Measurements from ENCODE around the gene SLC6A11. TPM values are rescaled to one million over a fixed set of nuclear protein-coding genes. Genes with fewer than 3 reads are reported as not detected.

Gene SLC6A11
- total RNA-seq, 2 experiments from 2014 or later, result not detected

DNA sequence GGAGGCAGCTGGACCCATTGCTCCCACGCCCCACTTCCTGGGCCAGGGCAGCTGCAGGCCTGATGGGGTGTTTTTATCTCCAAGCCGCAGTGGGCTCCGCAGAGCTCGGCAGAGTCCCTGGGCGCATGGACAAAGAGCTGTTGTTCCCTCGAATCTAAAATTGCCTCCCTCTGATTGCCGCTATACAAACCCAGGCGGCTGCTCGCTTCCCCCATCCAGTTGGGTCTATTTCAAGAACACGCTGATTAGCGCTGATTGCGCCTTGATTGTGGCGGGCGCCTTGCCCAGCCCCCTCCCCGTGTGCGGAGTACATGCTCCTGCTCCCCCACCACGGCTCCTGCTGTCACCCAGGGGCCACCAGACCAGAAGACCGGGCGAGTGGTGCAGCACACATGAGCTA lies 133.2 kb downstream of the SLC6A11 start:
- CTCF ChIA-PET, result no interaction called here
- Mint-ChIP-seq H3K9me3 (no peaks in the 10 kb centered on the region), H3K27me3 (peaks cover 16% of the 10 kb centered on the region), H3K27ac (no peak overlapping the region), H3K4me3 (no peak overlapping the region), H3K4me1 (ENCODE audit: low read depth) (no peaks in the 10 kb centered on the region), H3K36me3 (ENCODE audit: low read depth) (no peaks in the 10 kb centered on the region)
- no peak for ATAC-seq (ENCODE audit: poor library complexity)
- Histone ChIP-seq H3K4me3 (ENCODE audit: low read length) (no peak overlapping the region), H3K27me3 (ENCODE audit: control insufficient read depth in 1 of 2, insufficient read depth in 2 of 2, low read length in 2 of 2) (peaks cover 0 to 4% of the 10 kb centered on the region in 2 experiments), H3K36me3 (ENCODE audit: insufficient read depth, low read length) (no peaks in the 10 kb centered on the region), H3K27ac (ENCODE audit: low read depth in 1 of 2, low read length in 2 of 2) (no peak overlapping the region), H3K9me3 (ENCODE audit: control insufficient read depth in 1 of 2, insufficient read depth in 1 of 2, low read length in 2 of 2) (no peaks in the 10 kb centered on the region), H3K4me1 (ENCODE audit: insufficient read depth, low read length) (no peaks in the 10 kb centered on the region)
- intact Hi-C loops (cut with DNase I, micrococcal nuclease), result loop anchor here (5.0 kb wide), 2 partner anchors 393 to 703 kb away; no protein-coding TSS in a partner anchor
- POLR2A ChIA-PET, result no interaction called here
- TF ChIP-seq, protein P1, sequence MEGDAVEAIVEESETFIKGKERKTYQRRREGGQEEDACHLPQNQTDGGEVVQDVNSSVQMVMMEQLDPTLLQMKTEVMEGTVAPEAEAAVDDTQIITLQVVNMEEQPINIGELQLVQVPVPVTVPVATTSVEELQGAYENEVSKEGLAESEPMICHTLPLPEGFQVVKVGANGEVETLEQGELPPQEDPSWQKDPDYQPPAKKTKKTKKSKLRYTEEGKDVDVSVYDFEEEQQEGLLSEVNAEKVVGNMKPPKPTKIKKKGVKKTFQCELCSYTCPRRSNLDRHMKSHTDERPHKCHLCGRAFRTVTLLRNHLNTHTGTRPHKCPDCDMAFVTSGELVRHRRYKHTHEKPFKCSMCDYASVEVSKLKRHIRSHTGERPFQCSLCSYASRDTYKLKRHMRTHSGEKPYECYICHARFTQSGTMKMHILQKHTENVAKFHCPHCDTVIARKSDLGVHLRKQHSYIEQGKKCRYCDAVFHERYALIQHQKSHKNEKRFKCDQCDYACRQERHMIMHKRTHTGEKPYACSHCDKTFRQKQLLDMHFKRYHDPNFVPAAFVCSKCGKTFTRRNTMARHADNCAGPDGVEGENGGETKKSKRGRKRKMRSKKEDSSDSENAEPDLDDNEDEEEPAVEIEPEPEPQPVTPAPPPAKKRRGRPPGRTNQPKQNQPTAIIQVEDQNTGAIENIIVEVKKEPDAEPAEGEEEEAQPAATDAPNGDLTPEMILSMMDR (IDR thresholded peaks at IDR 0.05), result no peak
- no peak for DNase-seq

DNA sequence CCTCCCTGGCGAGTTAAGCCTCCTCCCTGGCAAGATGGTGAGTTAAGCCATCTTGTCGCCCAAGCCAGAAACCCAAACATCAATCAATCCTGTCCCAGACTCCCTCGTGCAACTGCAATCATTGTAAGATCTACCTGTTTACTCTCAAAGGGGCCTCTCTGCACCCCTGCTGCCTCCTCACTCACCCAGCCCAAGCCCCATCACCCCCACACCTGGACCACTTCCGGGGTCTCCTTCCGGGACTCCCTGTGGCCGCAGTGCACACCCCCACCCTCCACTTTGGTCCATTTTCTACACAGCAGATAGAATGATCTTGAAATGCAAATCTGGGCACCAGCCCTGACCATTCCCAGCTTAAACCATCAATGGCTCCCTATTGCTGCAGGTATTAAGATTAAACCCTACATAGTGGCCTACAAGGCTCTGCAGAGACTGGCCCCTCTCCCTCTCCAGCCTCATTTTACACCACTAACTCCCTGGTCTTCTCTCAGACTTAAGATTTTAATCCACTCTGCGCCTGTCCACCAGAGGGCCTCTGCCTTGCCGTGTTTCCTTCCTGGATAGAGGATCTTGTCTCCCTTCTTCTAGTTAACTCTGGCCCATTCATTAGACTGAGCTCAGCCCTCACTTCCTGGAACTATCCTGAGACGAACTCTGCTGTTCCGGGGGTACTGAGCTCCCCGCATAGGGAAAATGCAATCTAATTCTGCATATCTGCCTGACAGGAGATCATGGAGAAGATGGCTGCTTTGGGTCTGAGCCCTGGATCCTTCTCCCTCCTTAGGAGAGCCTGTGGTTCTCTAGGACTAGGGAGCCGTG lies 134.7 kb downstream of the SLC6A11 start:
- Mint-ChIP-seq H3K36me3 (ENCODE audit: low read depth) (no peaks in the 10 kb centered on the region), H3K4me1 (ENCODE audit: low read depth) (no peaks in the 10 kb centered on the region), H3K27me3 (peaks cover 13% of the 10 kb centered on the region), H3K27ac (no peak overlapping the region), H3K9me3 (no peaks in the 10 kb centered on the region), H3K4me3 (no peak overlapping the region)
- Histone ChIP-seq H3K27ac (ENCODE audit: low read depth in 1 of 2, low read length in 2 of 2) (no peak overlapping the region), H3K4me3 (ENCODE audit: low read length) (no peak overlapping the region), H3K27me3 (ENCODE audit: control insufficient read depth in 1 of 2, insufficient read depth in 2 of 2, low read length in 2 of 2) (peaks cover 0 to 4% of the 10 kb centered on the region in 2 experiments), H3K4me1 (ENCODE audit: insufficient read depth, low read length) (no peaks in the 10 kb centered on the region), H3K9me3 (ENCODE audit: control insufficient read depth in 1 of 2, insufficient read depth in 1 of 2, low read length in 2 of 2) (no peaks in the 10 kb centered on the region), H3K36me3 (ENCODE audit: insufficient read depth, low read length) (no peaks in the 10 kb centered on the region)
- intact Hi-C loops (cut with DNase I, micrococcal nuclease), result no loop called here
- ChIA-PET CTCF (no interaction called here), POLR2A (no interaction called here)
- no peak for ATAC-seq (ENCODE audit: poor library complexity)
- TF ChIP-seq, protein P1 (IDR thresholded peaks at IDR 0.05), result no peak
- no peak for DNase-seq

DNA sequence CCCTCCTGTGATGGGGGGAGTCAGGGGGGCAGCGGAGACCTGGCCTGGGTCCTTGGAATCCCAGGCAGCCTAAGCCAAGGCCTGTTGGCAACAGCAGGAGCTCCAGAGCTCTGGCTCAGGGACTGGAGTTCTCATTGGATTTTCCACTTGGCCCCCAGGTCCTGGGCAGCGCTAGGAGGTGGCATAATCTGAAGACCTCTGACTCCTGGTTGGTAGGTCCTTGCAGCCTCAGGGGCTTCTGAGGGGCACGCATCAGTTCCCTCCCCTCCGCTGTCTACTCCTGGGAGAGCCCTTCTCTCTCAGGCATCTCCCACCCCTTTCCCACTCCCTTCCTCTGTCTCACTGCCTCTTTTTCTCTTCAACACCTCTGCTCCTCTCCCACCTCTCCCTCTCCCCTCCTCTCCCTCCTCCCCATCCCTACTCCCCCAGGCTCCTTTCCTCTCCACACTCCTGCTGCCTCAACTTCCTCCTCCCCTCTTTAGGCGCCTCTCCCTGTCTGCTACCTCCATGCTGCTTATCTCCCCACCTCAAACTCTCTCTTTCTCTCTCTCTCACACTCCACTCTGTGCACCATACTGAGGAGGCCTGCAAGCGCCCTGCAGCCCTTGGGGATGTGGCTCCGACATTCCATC lies 135.4 kb downstream of the SLC6A11 start:
- Histone ChIP-seq H3K27ac (ENCODE audit: low read depth in 1 of 2, low read length in 2 of 2) (no peak overlapping the region), H3K4me1 (ENCODE audit: insufficient read depth, low read length) (no peaks in the 10 kb centered on the region), H3K36me3 (ENCODE audit: insufficient read depth, low read length) (no peaks in the 10 kb centered on the region), H3K9me3 (ENCODE audit: control insufficient read depth in 1 of 2, insufficient read depth in 1 of 2, low read length in 2 of 2) (no peaks in the 10 kb centered on the region), H3K4me3 (ENCODE audit: low read length) (no peak overlapping the region), H3K27me3 (ENCODE audit: control insufficient read depth in 1 of 2, insufficient read depth in 2 of 2, low read length in 2 of 2) (peaks cover 0 to 4% of the 10 kb centered on the region in 2 experiments)
- intact Hi-C loops (cut with DNase I, micrococcal nuclease), result no loop called here
- ATAC-seq (ENCODE audit: poor library complexity) (no peak), DNase-seq (no peak)
- Mint-ChIP-seq H3K4me3 (no peak overlapping the region), H3K4me1 (ENCODE audit: low read depth) (no peaks in the 10 kb centered on the region), H3K27ac (no peak overlapping the region), H3K9me3 (no peaks in the 10 kb centered on the region), H3K27me3 (peaks cover 17% of the 10 kb centered on the region), H3K36me3 (ENCODE audit: low read depth) (no peaks in the 10 kb centered on the region)
- POLR2A ChIA-PET, result no interaction called here
- TF ChIP-seq, protein P1 (IDR thresholded peaks at IDR 0.05), result no peak
- CTCF ChIA-PET, result no interaction called here

Data from CD4-positive, alpha-beta T cell (primary cell).